Neural cell (in vitro differentiated cells): Measurements from ENCODE around the gene RAD51B. TPM values are rescaled to one million over a fixed set of nuclear protein-coding genes. Genes with fewer than 3 reads are reported as not detected.

ENCODE experiments used
- H2AFZ ChIP-seq: fragments of 200-600, 300-800 bp; sonication (generic), shearing (Covaris generic); 2 replicates; pipeline ENCODE4 v1.6.0; 2014; ENCODE audit warnings: low read depth, mild to moderate bottlenecking, antibody characterized with exemption, low read length, moderate library complexity
- H3F3A ChIP-seq: fragments of 200-600 bp; shearing (Covaris generic); 2 replicates; pipeline ENCODE4 v1.6.1; 2016; ENCODE audit warnings: mild to moderate bottlenecking, moderate library complexity, mixed read lengths, antibody characterized with exemption, low read length; ENCODE audit not compliant: insufficient read depth, poor library complexity, severe bottlenecking
- H3K27ac ChIP-seq: fragments of 200-600, 300-800 bp; sonication (generic), shearing (Covaris generic); 2 replicates; pipeline ENCODE4 v1.5.1; 2014; ENCODE audit warnings: mild to moderate bottlenecking, low read length, moderate library complexity
- H3K27me3 ChIP-seq: fragments of 300-800, 200-600 bp; sonication (generic), shearing (Covaris generic); 2 replicates; pipeline ENCODE4 v1.6.0; 2014; ENCODE audit warnings: mild to moderate bottlenecking, low read depth, low read length, moderate library complexity; ENCODE audit not compliant: insufficient read depth
- H3K36me3 ChIP-seq: fragments of 300-800, 200-600 bp; sonication (generic), shearing (Covaris generic); 2 replicates; pipeline ENCODE4 v1.5.1; 2014; ENCODE audit warnings: mild to moderate bottlenecking, antibody characterized with exemption, low read length, moderate library complexity; ENCODE audit not compliant: insufficient read depth
- H3K4me2 ChIP-seq: fragments of 300-800, 200-600 bp; sonication (generic), shearing (Covaris generic); 2 replicates; pipeline ENCODE4 v1.6.0; 2014; ENCODE audit warnings: mild to moderate bottlenecking, low read length
- H3K4me3 ChIP-seq: fragments of 300-800, 200-600 bp; sonication (generic), shearing (Covaris generic); 2 replicates; pipeline ENCODE4 v1.5.1; 2014; ENCODE audit warnings: mild to moderate bottlenecking, low read length, moderate library complexity
- H3K79me2 ChIP-seq: fragments of 200-600 bp; shearing (Covaris generic); replicated peaks from 2 replicates; pipeline ENCODE4 v1.6.0; 2014; ENCODE audit warnings: mild to moderate bottlenecking, low read length, moderate library complexity; ENCODE audit not compliant: insufficient read depth
- H3K9ac ChIP-seq: fragments of 300-800, 200-600 bp; sonication (generic), shearing (Covaris generic); 2 replicates; pipeline ENCODE4 v1.6.1; 2016; ENCODE audit warnings: mild to moderate bottlenecking, low read length, mixed read lengths
- H3K9me2 ChIP-seq: fragments of 200-600 bp; shearing (Covaris generic); 2 replicates; pipeline ENCODE4 v1.6.1; 2016; ENCODE audit warnings: mild to moderate bottlenecking, low read length, mixed read lengths; ENCODE audit not compliant: insufficient read depth
- H3K9me3 ChIP-seq: fragments of 200-600, 300-800 bp; sonication (generic), shearing (Covaris generic); 2 replicates; pipeline ENCODE4 v1.6.1; 2016; ENCODE audit warnings: mild to moderate bottlenecking, mixed run types, low read length, moderate library complexity, mixed read lengths
- H4K20me1 ChIP-seq: fragments of 200-600 bp; shearing (Covaris generic); 2 replicates; pipeline ENCODE4 v1.6.1; 2016; ENCODE audit warnings: mild to moderate bottlenecking, mixed run types; ENCODE audit not compliant: insufficient read depth
- CTCF ChIP-seq: fragments of 450-650 bp; IDR thresholded peaks from 2 replicates; pipeline ENCODE4 v1.5.1; 2014; ENCODE audit warnings: antibody characterized with exemption, mild to moderate bottlenecking, moderate library complexity; ENCODE audit not compliant: poor library complexity, severe bottlenecking
- EP300 ChIP-seq: fragments of 450-650 bp; conservative IDR thresholded peaks from 2 replicates; pipeline ENCODE4 v1.6.1; 2014; ENCODE audit warnings: antibody characterized with exemption, mild to moderate bottlenecking, moderate library complexity; ENCODE audit not compliant: poor library complexity, severe bottlenecking
- EZH2 ChIP-seq: fragments of 200-600, 300-800 bp; shearing (Covaris generic), sonication (generic); IDR thresholded peaks from 2 replicates; pipeline ENCODE4 v1.6.1; 2014; ENCODE audit warnings: antibody characterized with exemption, low read length, borderline replicate concordance, mild to moderate bottlenecking; ENCODE audit not compliant: insufficient read depth, poor library complexity, severe bottlenecking
- MXI1 ChIP-seq: fragments of 450-650 bp; conservative IDR thresholded peaks from 2 replicates; pipeline ENCODE4 v1.6.1; 2014; ENCODE audit warnings: antibody characterized with exemption, mild to moderate bottlenecking; ENCODE audit not compliant: poor library complexity, severe bottlenecking
- POLR2AphosphoS5 ChIP-seq: IDR thresholded peaks from 2 replicates; pipeline ENCODE4 v1.6.1; 2012
- REST ChIP-seq: IDR thresholded peaks from 2 replicates; pipeline ENCODE4 v1.6.1; 2012; ENCODE audit warnings: borderline replicate concordance
- SMC3 ChIP-seq: fragments of 450-650 bp; conservative IDR thresholded peaks from 2 replicates; pipeline ENCODE4 v1.6.1; 2014; ENCODE audit warnings: antibody characterized with exemption, mild to moderate bottlenecking, moderate library complexity; ENCODE audit not compliant: poor library complexity
- polyA plus RNA-seq: library from polyadenylated mRNA; depleted of rRNA; stranded (reverse); fragments of >200 nt; gene quantifications from 2 replicates; pipeline ENCODE4 v1.2.3, GENCODE V29; 2014

Gene RAD51B
- polyA plus RNA-seq, 1 donor from 2014 or later = 3.1 TPM

- no peaks in the 10 kb centered on the region for H4K20me1 ChIP-seq
- no peak overlapping the region for H3K27ac ChIP-seq
These were observed 370.5 kb downstream of the RAD51B start for GRCh38 chr14:68190032-68190431.

GRCh38 chr14:68191567-68192321 is 372.2 kb downstream of the RAD51B start:
- H3F3A ChIP-seq = no peaks in the 10 kb centered on the region
- no peak overlapping the region for H2AFZ ChIP-seq
- H3K36me3 ChIP-seq = no peaks in the 10 kb centered on the region
- H3K9ac ChIP-seq = no peak overlapping the region
- no peak overlapping the region for H3K4me3 ChIP-seq
- H3K9me2 ChIP-seq = no peaks in the 10 kb centered on the region
- no peaks in the 10 kb centered on the region for H3K27me3 ChIP-seq
- H3K4me2 ChIP-seq = no peak overlapping the region
- H3K27ac ChIP-seq = no peak overlapping the region
- TF ChIP-seq MXI1 = no peak
- TF ChIP-seq SMC3 = no peak
- no peak for TF ChIP-seq EZH2
- no peak for TF ChIP-seq CTCF
- no peak for TF ChIP-seq POLR2AphosphoS5
- TF ChIP-seq REST = no peak
- no peaks in the 10 kb centered on the region for H3K9me3 ChIP-seq
- H3K79me2 ChIP-seq = no peaks in the 10 kb centered on the region
- H4K20me1 ChIP-seq = no peaks in the 10 kb centered on the region

More at GRCh38 chr14:68190032-68190431, 370.5 kb downstream of the RAD51B start:
- Histone ChIP-seq H3K79me2 (no peaks in the 10 kb centered on the region), H3F3A (no peaks in the 10 kb centered on the region), H3K4me2 (no peak overlapping the region), H3K9me3 (no peaks in the 10 kb centered on the region), H3K9me2 (no peaks in the 10 kb centered on the region), H2AFZ (no peak overlapping the region), H3K9ac (no peak overlapping the region), H3K27me3 (no peaks in the 10 kb centered on the region), H3K4me3 (no peak overlapping the region), H3K36me3 (no peaks in the 10 kb centered on the region)
- TF ChIP-seq MXI1 (no peak), REST (no peak), EP300 (no peak)
